ENCODE data around the gene ZNF740. TPM values are rescaled to one million over a fixed set of nuclear protein-coding genes. Genes with fewer than 3 reads are reported as not detected.

Gene ZNF740
- total RNA-seq, 1 experiment from 2014 or later, result 35.8 TPM

DNA sequence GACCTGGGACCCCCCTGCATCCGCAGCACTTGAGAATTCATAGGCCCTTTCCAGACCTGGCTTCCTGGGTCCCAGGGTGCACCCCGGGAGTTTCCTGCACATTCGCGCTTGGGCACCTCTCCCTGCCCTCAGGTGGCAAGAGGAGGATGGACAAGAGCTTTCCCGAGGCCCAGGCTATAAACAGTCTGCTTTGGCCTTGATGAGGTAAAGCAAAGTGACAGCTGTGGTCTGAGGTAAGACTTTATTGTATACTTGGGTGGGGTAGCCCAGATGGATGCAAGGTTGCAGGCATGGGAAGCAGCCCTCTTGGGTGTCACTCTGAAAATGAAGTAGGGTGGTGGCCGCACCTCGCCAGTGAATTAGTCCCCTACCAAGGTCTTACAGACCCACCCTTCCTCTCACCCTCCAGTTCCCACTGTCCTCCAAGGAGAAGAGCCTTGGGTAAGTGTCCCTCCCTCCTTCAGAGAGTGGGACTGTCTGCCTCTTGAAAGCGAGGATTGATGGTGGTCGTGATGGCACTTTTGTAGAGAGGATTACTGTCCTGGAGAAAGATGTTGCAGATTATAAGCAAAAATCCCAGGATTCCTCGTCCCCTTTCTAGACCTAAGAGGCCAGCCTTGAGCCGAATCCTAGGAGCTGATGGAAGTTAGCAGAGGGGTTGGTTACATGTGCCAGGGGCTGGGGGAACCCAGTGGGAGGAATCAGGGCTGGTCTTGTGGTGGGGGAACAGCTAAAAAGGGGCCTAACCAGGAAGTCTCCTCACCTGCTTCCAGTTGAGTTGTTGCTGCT is 10.8 kb downstream of the ZNF740 start:
- H3K27me3 ChIP-seq (replicated peaks; ENCODE audit: control insufficient read depth, insufficient read depth, low read length), result no peaks in the 10 kb centered on the region
- H3K4me1 Mint-ChIP-seq (ENCODE audit: low read depth, unreplicated experiment), result no peaks in the 10 kb centered on the region
- H3K4me3 ChIP-seq (ENCODE audit: low read depth, low read length), result no peak overlapping the region
- intact Hi-C loops (cut with micrococcal nuclease; ENCODE audit: unreplicated experiment), result no loop called here
- peaks cover 22% of the 10 kb centered on the region for H3K36me3 Mint-ChIP-seq (ENCODE audit: insufficient read depth, unreplicated experiment)
- CTCF ChIA-PET, result interaction anchor here (0.7 to 2.5 kb wide), 3 partner anchors 22 to 125 kb away, joined by 3 to 13 read pairs (median 3); partner anchors contain the start of gene SOAT2
- no peaks in the 10 kb centered on the region for H3K9me3 ChIP-seq
- POLR2A ChIA-PET, result no interaction called here
- no peaks in the 10 kb centered on the region for H3K27me3 Mint-ChIP-seq (ENCODE audit: insufficient read depth, unreplicated experiment)
- H3K9me3 Mint-ChIP-seq (ENCODE audit: unreplicated experiment), result no peaks in the 10 kb centered on the region
- H3K27ac Mint-ChIP-seq (ENCODE audit: unreplicated experiment), result no peak overlapping the region
- no peak for DNase-seq
- no peaks in the 10 kb centered on the region for H3K4me1 ChIP-seq
- no peak for TF ChIP-seq CTCF (IDR thresholded peaks at IDR 0.05; ENCODE audit: insufficient read depth in 1 of 2, low read depth in 1 of 2, low read length in 1 of 2, severe bottlenecking in 1 of 2, unreplicated experiment in 1 of 2)
- BruUV-seq (replicated peaks), result no TSS peak
- no peak overlapping the region for H3K4me3 Mint-ChIP-seq (ENCODE audit: unreplicated experiment)
- peaks cover 2% of the 10 kb centered on the region for H3K36me3 ChIP-seq (ENCODE audit: control insufficient read depth, insufficient read depth, low read length)

- BruUV-seq (replicated peaks), result no TSS peak
- no peak for DNase-seq
- Mint-ChIP-seq H3K4me3 (ENCODE audit: unreplicated experiment) (no peak overlapping the region), H3K9me3 (ENCODE audit: unreplicated experiment) (no peaks in the 10 kb centered on the region), H3K36me3 (ENCODE audit: insufficient read depth, unreplicated experiment) (peaks cover 15% of the 10 kb centered on the region), H3K4me1 (ENCODE audit: low read depth, unreplicated experiment) (no peaks in the 10 kb centered on the region), H3K27ac (ENCODE audit: unreplicated experiment) (no peak overlapping the region), H3K27me3 (ENCODE audit: insufficient read depth, unreplicated experiment) (no peaks in the 10 kb centered on the region)
- CTCF ChIA-PET, result interaction anchor here (0.6 to 2.5 kb wide), 3 partner anchors 22 to 126 kb away, joined by 3 to 13 read pairs (median 5); no protein-coding TSS in a partner anchor
- TF ChIP-seq CTCF (IDR thresholded peaks at IDR 0.05; ENCODE audit: insufficient read depth in 1 of 2, low read depth in 1 of 2, low read length in 1 of 2, severe bottlenecking in 1 of 2, unreplicated experiment in 1 of 2), result no peak
- no peaks in the 10 kb centered on the region for H3K27me3 ChIP-seq (replicated peaks; ENCODE audit: control insufficient read depth, insufficient read depth, low read length)
- POLR2A ChIA-PET, result no interaction called here
- peaks cover 1% of the 10 kb centered on the region for H3K36me3 ChIP-seq (ENCODE audit: control insufficient read depth, insufficient read depth, low read length)
- H3K4me1 ChIP-seq, result no peaks in the 10 kb centered on the region
- intact Hi-C loops (cut with micrococcal nuclease; ENCODE audit: unreplicated experiment), result no loop called here
- H3K9me3 ChIP-seq, result no peaks in the 10 kb centered on the region
- no peak overlapping the region for H3K4me3 ChIP-seq (ENCODE audit: low read depth, low read length)
Observed at GRCh38 chr12:53191885-53192530, 11.5 kb downstream of the ZNF740 start.

- H3K27ac Mint-ChIP-seq (ENCODE audit: unreplicated experiment), result no peak overlapping the region
- H3K4me3 Mint-ChIP-seq (ENCODE audit: unreplicated experiment), result no peak overlapping the region
- Histone ChIP-seq H3K36me3 (ENCODE audit: control insufficient read depth, insufficient read depth, low read length) (peaks cover 1% of the 10 kb centered on the region), H3K27me3 (replicated peaks; ENCODE audit: control insufficient read depth, insufficient read depth, low read length) (no peaks in the 10 kb centered on the region), H3K4me1 (no peaks in the 10 kb centered on the region), H3K4me3 (ENCODE audit: low read depth, low read length) (no peak overlapping the region), H3K9me3 (no peaks in the 10 kb centered on the region)
- BruUV-seq (replicated peaks), result no TSS peak
- intact Hi-C loops (cut with micrococcal nuclease; ENCODE audit: unreplicated experiment), result no loop called here
- no peaks in the 10 kb centered on the region for H3K4me1 Mint-ChIP-seq (ENCODE audit: low read depth, unreplicated experiment)
- ChIA-PET CTCF (interaction anchor here (0.6 to 2.5 kb wide), 4 partner anchors 21 to 127 kb away, joined by 3 to 13 read pairs (median 4); no protein-coding TSS in a partner anchor), POLR2A (no interaction called here)
- no peaks in the 10 kb centered on the region for H3K27me3 Mint-ChIP-seq (ENCODE audit: insufficient read depth, unreplicated experiment)
- no peak for TF ChIP-seq CTCF (IDR thresholded peaks at IDR 0.05; ENCODE audit: insufficient read depth in 1 of 2, low read depth in 1 of 2, low read length in 1 of 2, severe bottlenecking in 1 of 2, unreplicated experiment in 1 of 2)
- no peak for DNase-seq
- H3K9me3 Mint-ChIP-seq (ENCODE audit: unreplicated experiment), result no peaks in the 10 kb centered on the region
- H3K36me3 Mint-ChIP-seq (ENCODE audit: insufficient read depth, unreplicated experiment), result peaks cover 11% of the 10 kb centered on the region
Observed at GRCh38 chr12:53192531-53193021, 12.1 kb downstream of the ZNF740 start.
